ENCODE data around the gene LRFN3. TPM values are rescaled to one million over a fixed set of nuclear protein-coding genes. Genes with fewer than 3 reads are reported as not detected.

The LRFN3 gene
- total and polyA plus RNA-seq, 10 of the 15 experiments (the other 5 are each of a cell fraction or from before 2014, with no cell fraction given), result 0.02 to 7.3 (median 2.0) TPM; not detected in 1

DNA sequence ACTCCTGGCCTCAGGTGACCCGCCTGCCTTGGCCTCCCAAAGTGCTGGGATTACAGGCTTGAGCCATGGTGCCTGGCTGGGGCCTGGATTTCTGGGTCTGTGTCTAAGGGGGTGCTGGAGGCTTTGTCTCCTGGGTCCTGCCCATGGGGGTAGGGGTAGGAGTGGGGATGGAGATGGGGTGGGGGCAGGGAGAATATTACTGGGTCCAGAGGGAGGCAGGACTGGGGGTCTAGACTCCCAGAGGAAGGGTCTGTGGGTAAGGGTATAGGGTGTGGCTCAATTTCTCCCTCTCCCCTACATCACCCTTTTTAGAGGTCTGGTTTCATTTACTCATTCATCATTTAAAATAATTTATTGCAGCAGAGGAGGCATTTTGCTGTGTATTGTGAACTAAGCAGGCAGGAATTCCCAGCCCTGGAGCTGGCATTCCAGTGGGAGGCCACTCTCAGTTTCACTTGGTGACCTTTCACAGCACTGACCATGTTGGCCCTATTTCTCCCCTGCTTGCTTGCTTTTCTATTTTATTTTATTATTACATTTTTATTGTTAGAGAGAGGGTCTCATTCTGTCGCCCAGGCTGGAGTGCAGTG lies 35.0 kb upstream of the LRFN3 start (continued):
- TF ChIP-seq BACH1 (IDR thresholded peaks at IDR 0.05; ENCODE audit: borderline replicate concordance), result no peak
- TF ChIP-seq FOS (IDR thresholded peaks at IDR 0.05; ENCODE audit: borderline replicate concordance, extremely low read depth, insufficient read length), result no peak
- TF ChIP-seq POU2F2 (IDR thresholded peaks at IDR 0.05; ENCODE audit: borderline replicate concordance, low read depth, low read length), result no peak
- TF ChIP-seq, protein P1, sequence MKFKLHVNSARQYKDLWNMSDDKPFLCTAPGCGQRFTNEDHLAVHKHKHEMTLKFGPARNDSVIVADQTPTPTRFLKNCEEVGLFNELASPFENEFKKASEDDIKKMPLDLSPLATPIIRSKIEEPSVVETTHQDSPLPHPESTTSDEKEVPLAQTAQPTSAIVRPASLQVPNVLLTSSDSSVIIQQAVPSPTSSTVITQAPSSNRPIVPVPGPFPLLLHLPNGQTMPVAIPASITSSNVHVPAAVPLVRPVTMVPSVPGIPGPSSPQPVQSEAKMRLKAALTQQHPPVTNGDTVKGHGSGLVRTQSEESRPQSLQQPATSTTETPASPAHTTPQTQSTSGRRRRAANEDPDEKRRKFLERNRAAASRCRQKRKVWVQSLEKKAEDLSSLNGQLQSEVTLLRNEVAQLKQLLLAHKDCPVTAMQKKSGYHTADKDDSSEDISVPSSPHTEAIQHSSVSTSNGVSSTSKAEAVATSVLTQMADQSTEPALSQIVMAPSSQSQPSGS (IDR thresholded peaks at IDR 0.05; ENCODE audit: low read length), result no peak
- TF ChIP-seq, protein P2, sequence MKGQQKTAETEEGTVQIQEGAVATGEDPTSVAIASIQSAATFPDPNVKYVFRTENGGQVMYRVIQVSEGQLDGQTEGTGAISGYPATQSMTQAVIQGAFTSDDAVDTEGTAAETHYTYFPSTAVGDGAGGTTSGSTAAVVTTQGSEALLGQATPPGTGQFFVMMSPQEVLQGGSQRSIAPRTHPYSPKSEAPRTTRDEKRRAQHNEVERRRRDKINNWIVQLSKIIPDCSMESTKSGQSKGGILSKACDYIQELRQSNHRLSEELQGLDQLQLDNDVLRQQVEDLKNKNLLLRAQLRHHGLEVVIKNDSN (IDR thresholded peaks at IDR 0.05; ENCODE audit: borderline replicate concordance, extremely low read length, insufficient read depth, low read depth, low read length), result no peak
- TF ChIP-seq TCF3 (IDR thresholded peaks at IDR 0.05; ENCODE audit: borderline replicate concordance, insufficient read depth, low read depth, low read length), result no peak
- TF ChIP-seq BRCA1 (IDR thresholded peaks at IDR 0.05; ENCODE audit: low read depth, low read length), result no peak
- no peak for TF ChIP-seq MYC (IDR thresholded peaks at IDR 0.05; ENCODE audit: insufficient read depth, insufficient read length, insufficient replicate concordance, low read length, severe bottlenecking)

Data from GM12878 (cell line).